Right lobe of liver (tissue), 4 donors: ENCODE results near the gene AKAP13.

Source experiments
- CTCF ChIP-seq, 4 donors: fragments of 200-600 bp in 3 of 4; fragments of 450-650 bp in 1 of 4; IDR thresholded peaks; one replicate each; pipeline versions ENCODE4 v1.5.1 to v1.8.0; 2016 to 2022; ENCODE audit warnings: antibody characterized with exemption in 4 of 4, mild to moderate bottlenecking in 2 of 4
- POLR2A ChIP-seq: fragments of 450-650 bp; IDR thresholded peaks from one replicate; pipeline ENCODE4 v1.6.1; 2017; ENCODE audit warnings: antibody characterized with exemption, mild to moderate bottlenecking
- donor health status: DM: no; HTN: no; CAD: no.
- donor health status: DM: no; HTN: no; CAD: no.
- donor health status: DM: no; HTN: yes; CAD: no.

GRCh38 chr15:85689729-85690128 lies 309.3 kb downstream of the AKAP13 start:
- TF ChIP-seq CTCF (IDR thresholded peaks at IDR 0.05) (no peak), POLR2A (no peak)
